ENCODE results near the gene NTN1. TPM values are rescaled to one million over a fixed set of nuclear protein-coding genes. Genes with fewer than 3 reads are reported as not detected.

NTN1 gene
- total RNA-seq, 3 donors from 2014 or later: 2.2 to 3.7 (median 3.3) TPM

DNA sequence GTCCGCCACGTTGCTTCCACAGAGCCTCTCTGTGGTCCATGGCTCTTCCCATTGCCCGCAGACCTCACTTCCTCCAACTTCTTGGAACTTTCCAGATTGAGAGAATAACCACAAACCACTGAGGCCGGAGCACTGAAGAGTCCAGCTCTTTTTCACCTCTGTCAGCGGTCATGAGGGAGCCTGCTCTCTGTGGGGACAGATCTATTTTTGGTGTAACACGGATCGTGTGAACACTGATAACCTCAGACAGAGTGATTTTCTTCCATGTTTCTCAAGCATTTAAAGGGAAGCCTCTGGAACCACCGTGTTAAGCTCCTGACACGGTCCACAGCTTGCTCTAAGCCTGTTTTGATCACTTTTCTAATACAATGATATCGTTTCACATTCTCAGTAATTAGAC, 49.7 kb downstream of the NTN1 start:
- TF ChIP-seq POLR2A (IDR thresholded peaks at IDR 0.05): no peak
- no peak for TF ChIP-seq CTCF (IDR thresholded peaks at IDR 0.05)
- no peak for TF ChIP-seq POLR2AphosphoS5 (IDR thresholded peaks at IDR 0.05)
- Histone ChIP-seq H3K27ac (no peak overlapping the region), H3K9me3 (no peaks in the 10 kb centered on the region), H3K27me3 (no peaks in the 10 kb centered on the region), H3K4me1 (peaks cover 0 to 3% of the 10 kb centered on the region in 2 donors), H3K4me3 (no peak overlapping the region), H3K36me3 (no peaks in the 10 kb centered on the region)
- intact Hi-C loops (cut with DNase I; ENCODE audit: low total_unique reads): no loop called here
- DNase-seq (ENCODE audit: low spot score in 2 of 2): no peak

DNA sequence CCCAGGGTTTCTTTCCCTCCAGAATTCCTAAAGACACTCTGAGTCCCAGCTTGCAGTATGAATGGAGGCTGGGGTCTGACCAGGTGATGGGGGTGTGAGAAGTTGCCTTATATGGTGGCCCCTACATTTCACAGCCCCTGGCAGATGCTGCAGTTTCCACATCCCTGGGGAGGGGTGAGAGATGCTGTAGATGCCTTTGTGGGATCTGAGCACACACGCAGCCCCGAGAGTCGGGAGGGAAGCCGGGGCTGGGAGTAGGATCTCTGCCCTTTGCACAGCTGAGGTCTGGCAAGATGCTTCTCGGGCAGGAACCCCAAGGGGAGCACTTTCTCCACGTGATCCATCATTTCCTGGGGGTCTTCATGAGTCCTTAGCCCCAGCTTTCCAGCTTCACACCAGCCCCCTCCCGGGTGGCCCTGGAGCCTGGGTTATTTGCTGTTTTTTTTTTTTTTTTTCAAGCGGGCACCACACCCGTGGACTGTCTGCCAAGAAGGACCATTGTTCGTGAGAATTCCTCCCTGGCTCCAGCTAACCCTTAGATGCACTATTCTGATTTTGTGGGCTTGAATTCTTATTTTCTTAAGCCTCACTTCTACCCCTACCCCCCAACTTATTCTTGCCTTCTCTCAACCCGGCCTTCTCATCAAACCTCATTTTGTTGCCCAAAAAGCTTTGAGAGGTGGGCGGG, 50.6 kb downstream of the NTN1 start:
- peaks cover 0 to 3% of the 10 kb centered on the region in 2 donors for H3K4me1 ChIP-seq
- no peaks in the 10 kb centered on the region for H3K27me3 ChIP-seq
- no peaks in the 10 kb centered on the region for H3K9me3 ChIP-seq
- intact Hi-C loops (cut with DNase I; ENCODE audit: low total_unique reads): no loop called here
- peak overlapping the region; percentile 62 to 66 for H3K27ac ChIP-seq
- TF ChIP-seq CTCF (IDR thresholded peaks at IDR 0.05) (no peak), POLR2AphosphoS5 (IDR thresholded peaks at IDR 0.05) (no peak), POLR2A (IDR thresholded peaks at IDR 0.05) (no peak)
- no peak for DNase-seq (ENCODE audit: low spot score in 2 of 2)
- H3K36me3 ChIP-seq: no peaks in the 10 kb centered on the region
- H3K4me3 ChIP-seq: peak overlapping the region in 1 of 3 donors; percentile 40

DNA sequence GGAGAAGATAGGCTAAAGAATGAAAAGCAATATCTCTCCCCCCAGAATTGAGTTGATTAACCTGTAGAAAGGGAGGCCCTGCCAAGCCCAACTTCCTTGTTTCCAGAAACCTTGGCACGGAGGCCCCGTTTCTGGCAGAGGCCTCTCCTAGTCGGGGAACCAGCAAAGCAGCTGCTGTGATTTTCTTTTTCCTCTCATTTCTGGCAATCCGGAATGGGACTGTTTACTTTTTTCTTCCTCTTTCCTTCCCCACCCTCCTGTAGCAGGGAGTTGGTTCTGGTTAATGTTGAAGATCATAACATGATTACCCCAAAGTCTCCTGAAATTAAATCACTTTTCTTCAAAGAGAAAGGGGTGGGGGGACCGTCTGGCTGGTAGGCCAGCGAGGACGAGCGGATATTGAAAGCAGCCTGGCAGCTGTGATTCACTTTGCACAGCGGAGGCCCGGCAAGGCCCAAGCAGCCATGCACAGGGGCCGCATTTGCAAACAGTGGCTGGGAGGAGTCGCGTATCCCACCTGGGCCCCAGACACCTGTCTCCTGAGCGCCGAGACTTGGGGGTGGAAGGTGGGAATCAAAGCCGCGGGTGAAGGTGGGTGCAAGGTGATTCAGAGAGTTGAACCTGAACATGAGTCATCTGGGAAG, 51.5 kb downstream of the NTN1 start:
- H3K27ac ChIP-seq: peak overlapping the region; percentile 62 to 66
- no peak for TF ChIP-seq CTCF (IDR thresholded peaks at IDR 0.05)
- no peak for TF ChIP-seq POLR2AphosphoS5 (IDR thresholded peaks at IDR 0.05)
- no peak for TF ChIP-seq POLR2A (IDR thresholded peaks at IDR 0.05)
- H3K4me1 ChIP-seq: peaks cover 0 to 3% of the 10 kb centered on the region in 2 donors
- intact Hi-C loops (cut with DNase I; ENCODE audit: low total_unique reads): no loop called here
- peak overlapping the region in 2 of 3 donors; percentile 26 to 40 for H3K4me3 ChIP-seq
- no peaks in the 10 kb centered on the region for H3K36me3 ChIP-seq
- no peaks in the 10 kb centered on the region for H3K9me3 ChIP-seq
- H3K27me3 ChIP-seq: no peaks in the 10 kb centered on the region
- peak; percentile 63 to 69 for DNase-seq (ENCODE audit: low spot score in 2 of 2)

GRCh38 chr17:9074131-9074530, 52.8 kb downstream of the NTN1 start:
- Histone ChIP-seq H3K27me3 (no peaks in the 10 kb centered on the region), H3K4me1 (peaks cover 0 to 3% of the 10 kb centered on the region in 2 donors), H3K4me3 (no peak overlapping the region), H3K9me3 (no peaks in the 10 kb centered on the region), H3K36me3 (no peaks in the 10 kb centered on the region), H3K27ac (no peak overlapping the region)
- TF ChIP-seq CTCF (IDR thresholded peaks at IDR 0.05) (no peak), POLR2A (IDR thresholded peaks at IDR 0.05) (no peak), POLR2AphosphoS5 (IDR thresholded peaks at IDR 0.05) (no peak)
- intact Hi-C loops (cut with DNase I; ENCODE audit: low total_unique reads): no loop called here
- no peak for DNase-seq (ENCODE audit: low spot score in 2 of 2)

DNA sequence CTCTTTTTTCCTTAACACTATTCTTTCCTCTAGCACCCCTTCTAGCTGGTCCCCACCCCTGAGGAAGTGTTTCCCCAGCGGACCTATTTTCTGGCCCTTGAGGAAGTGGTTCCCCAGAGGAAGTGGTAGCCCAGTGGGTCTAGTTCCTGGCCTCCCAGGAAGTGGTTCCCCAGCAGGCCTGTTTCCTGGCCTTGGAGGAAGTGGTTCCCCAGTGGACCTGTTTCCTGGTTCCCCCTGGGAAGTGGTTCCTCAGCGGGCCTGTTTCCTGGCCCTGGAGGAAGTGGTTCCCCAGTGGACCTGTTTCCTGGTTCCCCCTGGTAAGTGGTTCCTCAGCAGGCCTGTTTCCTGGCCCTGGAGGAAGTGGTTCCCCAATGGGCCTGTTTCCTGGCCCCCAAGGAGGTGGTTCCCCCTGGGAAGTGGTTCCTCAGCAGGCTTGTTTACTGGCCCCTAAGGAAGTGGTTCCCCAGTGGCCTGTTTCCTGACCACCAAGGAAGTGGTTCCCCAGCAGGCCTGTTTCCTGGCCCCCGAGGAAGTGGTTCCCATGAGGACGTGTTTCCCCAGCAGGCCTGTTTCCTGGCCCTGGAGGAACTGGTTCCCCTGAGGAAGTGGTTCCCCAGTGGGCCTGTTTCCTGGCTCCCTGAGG, 58.3 kb downstream of the NTN1 start:
- Histone ChIP-seq H3K4me3 (no peak overlapping the region), H3K4me1 (no peaks in the 10 kb centered on the region), H3K9me3 (no peaks in the 10 kb centered on the region), H3K27ac (no peak overlapping the region), H3K27me3 (no peaks in the 10 kb centered on the region), H3K36me3 (no peaks in the 10 kb centered on the region)
- TF ChIP-seq POLR2AphosphoS5 (IDR thresholded peaks at IDR 0.05) (no peak), CTCF (IDR thresholded peaks at IDR 0.05) (no peak), POLR2A (IDR thresholded peaks at IDR 0.05) (no peak)
- no peak for DNase-seq (ENCODE audit: low spot score in 2 of 2)
- intact Hi-C loops (cut with DNase I; ENCODE audit: low total_unique reads): no loop called here

Data from breast epithelium (tissue), 4 donors.